Measurements from ENCODE around the gene MB.
"Not testable (repeated sequence)": the region's sequence is repeated elsewhere in the genome, so short reads cannot be mapped to it uniquely, and the experiment has no call there.

Gene MB

DNA sequence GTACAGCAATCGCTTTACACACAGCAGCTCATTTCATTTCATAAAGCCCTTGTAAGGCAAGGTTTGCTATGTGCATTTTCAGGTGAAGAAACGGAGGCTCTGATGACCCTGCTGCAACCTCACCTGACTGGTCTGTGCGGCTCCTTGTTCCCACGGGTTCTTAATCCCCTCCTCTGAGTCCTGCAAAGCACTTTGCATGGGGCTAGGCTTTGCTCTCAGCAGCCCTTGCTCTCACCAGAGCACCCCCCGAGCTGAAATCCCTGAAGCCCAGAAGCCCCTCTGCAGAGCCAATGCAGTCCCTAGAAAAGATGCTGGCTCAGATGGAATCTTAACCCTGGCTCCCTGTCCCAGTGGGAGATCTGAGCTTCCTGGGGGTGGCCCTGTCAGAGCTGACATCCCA is 20.1 kb upstream of the MB start:
- no peak for DNase-seq

DNA sequence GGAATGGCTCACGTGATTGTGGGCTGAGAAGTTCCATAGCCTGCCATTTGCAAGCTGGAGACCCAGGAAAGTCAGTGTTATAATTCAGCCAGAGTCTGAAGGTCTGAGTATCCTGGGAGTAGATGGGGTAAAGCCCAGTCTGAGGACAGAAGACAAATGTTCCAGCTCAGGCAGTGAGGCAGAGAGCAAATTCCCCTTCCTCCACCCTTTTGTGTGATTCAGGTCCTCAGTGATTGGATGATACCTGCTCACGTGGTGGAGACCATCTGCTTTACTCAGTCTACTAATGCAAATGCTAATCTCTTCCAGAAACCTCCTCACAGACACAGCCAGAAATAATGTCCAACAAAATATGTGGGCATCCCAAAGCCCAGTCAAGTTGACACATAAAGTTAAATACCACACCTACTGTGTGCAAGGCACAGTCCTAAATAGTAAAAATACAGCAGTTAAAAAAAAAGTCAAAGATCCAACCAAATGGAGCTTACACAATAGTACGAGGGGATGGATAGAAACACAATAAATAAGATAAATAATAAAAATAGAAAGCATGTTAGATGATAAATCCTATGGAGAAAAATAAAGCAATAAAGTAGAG is 17.9 kb upstream of the MB start:
- no peak for DNase-seq

DNA sequence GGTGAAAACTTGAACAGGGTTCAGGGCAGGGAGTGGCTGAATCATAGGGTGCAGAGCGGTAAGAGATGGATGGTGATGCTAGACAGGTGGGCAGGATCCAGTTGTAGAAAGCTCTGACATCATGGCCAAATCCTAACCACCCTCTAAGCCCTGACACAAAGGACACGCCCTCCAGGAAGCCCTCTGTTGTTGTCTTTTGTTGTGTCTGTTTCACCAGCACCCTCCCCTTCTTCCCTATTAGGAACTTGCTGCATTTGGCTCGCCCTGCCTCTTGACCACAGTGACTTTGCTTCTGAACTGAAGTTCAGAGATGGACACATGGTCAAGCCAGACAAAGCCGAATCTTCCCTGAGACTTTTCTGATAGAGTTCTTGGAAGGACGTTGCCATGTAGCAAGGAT is 16.9 kb upstream of the MB start:
- DNase-seq: no peak

DNA sequence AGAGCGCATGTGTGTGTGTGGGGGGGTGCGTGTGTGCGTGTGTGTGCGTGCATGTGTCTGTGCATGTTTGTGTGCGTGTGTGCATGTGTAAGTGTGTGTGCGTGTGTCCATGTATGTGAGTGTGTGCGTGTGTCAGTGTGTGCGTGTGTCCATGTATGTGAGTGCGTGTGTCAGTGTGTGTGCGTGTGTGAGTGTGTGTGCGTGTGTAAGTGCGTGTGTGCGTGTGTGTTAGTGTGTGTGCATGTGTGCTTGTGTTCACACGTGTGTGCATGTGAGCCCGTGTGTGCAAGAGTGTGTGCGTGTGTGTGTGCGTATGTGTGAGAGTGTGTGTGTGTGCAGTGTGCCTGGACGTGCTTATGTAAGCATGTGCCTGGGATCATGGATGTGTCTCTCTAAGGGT is 16.4 kb upstream of the MB start:
- DNase-seq: no peak

DNA sequence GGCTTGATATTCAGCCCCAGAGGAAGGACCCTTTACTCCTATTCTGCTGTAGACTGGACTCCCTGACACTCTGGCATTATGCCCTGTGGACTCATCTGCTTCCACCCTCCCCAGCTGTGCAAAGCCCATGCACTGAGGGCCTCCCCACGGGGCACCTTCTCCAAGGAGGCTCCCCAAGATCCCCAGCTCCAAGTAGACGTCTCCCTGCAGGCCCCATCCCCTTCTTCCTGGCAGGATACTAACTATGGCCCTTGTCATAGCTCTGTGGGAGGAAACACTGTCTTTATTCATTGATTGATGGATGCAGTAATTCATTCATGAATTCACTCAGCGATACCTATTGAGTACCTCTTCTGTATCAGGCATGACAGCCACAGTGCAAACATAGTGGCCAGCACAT is 15.8 kb upstream of the MB start:
- no peak for DNase-seq

DNA sequence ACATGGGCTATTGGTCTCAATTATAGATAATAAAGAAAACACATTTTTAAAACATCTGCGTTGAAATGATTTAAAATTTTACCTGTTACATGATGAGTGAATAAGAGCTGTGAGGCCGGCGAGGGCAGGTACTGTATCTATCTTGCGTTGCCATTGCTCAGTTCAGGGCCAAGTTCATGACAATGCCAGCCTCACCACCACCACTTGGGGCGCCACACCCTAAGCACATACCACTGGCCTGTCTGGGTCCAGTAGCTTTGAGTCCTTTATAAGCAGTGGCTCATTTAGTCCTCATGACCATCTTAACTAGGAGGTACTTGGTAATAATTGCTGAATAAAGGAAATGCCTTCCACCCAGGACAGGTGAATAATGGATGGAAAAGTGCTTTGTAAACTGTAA is 14.5 kb upstream of the MB start:
- DNase-seq: no peak

DNA sequence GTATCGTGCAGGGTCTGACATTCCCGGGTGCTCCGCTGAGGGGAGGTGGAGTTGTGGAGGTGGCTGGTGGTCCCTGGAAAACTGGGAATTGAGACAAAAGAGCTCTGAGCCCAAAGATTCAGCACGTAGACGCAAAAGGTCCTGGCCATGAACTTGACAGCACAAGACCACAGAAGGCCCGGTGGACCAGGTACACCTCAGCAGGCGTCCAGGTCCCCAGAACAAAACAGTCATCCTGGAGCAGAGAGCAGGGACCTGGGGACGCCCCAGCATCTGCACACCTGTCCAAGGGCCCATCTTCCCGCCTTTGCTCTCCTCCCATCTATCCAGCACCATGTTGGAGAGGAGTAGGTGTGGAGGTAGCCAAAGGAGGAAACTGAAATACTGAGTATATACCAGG is 13.8 kb upstream of the MB start:
- no peak for DNase-seq

DNA sequence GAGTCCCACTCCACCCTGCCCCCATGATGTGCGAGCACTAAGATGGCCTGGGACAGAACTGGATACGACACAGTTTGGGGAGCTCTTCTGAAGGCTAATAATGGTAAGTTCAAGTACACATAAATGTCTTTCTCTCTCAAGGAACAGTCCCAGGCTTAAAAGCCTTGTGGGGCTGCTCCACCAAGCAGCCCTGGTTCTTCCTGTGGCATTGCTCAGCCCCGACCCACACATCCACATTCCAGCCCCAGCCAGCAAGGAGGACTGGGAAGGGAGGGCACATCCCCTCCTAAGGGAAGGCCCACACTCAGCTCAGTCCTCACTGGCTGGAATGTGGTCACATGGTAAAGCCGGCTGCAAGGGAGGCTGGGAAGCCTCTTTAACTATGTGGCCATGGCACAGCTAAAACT is 13.3 kb upstream of the MB start:
- no peak for DNase-seq

DNA sequence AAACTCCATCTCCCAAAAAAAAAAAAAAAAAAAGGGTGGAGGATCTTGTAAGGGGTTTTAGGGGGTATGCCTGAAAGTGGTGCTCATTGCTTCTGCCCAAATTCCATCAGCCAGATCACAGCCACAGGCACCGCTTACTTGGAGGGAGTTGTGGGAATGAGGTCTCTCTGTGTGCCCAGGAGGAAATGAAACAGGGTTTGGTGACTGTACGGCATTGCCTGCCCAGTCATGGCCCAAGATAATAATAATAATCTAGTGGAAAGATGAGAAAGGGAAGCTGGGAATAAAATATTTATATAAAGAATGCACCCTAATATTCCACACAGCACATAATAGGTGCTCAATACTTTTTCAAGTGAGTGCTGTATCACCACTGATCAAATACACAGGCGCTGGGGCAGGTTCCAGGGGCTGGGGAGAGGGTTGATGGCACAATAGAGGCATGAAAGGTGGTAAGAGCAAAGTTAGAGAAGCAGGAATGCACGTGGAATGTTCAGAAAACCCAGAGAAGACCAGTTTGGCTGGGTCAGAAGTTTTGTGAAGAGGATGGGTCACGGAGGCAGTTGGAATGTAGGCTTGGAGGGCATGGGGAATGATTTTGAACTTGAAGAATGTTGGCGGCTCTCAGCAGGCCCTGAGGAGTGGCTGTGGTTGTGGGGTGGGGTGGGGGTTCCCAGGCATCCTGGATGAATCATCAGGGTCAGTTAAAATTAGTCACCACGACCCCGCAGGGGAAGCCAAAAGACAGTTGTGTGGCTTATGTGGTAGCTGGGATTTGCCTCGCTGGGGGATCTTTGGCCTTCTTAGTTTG is 12.5 kb upstream of the MB start:
- no peak for DNase-seq

DNA sequence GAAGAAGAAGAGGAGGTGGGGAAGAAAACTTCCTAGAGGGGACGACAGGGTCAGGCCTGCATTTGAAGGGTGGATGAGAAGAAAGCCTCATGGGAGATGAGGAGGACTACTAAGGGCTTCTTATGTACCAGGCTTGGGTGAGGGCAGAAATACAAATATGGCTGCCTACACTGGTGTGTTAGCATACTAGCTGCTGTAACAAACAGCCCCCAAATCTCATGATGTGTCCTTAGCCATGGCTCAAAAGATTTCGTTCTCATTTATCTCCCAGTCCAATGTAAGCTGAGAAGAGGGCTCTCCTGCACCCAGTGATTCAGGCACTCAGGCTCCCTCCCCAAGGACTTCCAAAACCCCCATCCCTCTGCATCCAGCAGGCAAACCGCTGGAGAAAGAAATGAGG is 11.6 kb upstream of the MB start:
- DNase-seq: no peak

DNA sequence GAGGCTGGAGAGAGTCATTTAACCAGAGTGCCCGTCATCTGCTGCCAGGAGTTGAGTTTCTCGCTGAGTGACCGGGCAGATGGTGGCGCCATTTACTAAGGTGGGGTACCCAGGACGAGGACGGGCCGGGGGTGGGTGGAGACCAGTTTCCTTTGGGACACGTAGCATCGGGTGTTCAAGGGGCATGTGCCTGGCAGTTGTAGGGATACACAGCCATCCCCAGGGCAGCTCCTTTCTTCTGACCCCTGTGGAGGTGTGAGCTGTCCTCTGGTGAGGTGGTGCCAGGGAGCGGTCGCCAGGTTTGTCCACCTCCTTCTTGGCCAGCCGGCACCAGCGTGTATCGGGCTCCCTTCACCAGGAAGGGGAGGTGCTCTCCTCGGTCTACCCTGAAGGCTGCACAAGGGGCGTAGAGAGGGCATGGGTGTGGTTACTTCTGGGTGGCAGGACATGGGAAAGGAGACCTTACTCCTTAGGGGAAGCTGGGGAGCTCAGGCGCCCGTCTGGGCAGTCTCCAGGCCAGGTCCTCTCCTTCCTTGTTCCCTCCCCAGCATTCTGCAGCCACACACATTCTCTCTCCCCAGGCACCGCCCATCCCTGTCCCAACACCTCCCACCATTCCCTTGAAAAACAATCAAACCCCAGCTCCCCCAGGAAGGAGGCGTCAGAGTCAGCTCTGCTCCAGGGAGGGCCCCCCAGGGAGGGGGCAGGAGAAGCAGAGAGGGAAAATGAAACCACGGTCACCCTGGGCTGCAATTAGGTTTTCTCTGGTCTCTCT is 10.3 kb upstream of the MB start:
- DNase-seq: peak; percentile 52

DNA sequence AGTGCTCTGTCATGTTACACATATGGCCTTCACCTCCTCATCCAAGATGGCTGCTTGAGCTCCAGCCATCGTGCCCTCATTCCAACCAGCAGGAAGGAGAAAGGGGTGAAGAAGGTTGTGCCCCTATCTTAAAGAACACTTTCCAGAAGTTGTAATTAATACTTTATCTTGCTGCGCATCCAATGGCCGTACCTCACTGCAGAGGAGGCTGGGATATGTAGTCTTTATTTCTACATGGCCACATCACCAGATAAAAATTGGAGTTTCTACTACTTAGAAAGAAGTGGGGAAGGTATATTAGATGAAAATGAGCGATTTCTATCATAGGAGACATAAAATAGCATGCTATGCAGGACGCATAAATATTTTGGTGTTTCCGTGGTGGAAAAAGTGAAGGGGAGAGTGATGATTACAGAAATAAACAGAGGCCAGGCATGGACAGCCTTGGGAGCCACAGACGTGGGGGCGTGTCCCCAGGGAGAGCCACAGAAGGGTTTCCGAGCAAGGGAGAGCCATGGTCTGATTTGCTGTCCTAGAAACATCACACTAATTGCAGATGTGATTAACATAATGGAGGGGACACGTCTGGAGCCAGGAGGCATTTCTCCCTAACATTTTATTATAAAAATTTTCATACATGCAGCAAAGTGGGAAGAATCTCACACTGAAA is 8.8 kb upstream of the MB start:
- no peak for DNase-seq

DNA sequence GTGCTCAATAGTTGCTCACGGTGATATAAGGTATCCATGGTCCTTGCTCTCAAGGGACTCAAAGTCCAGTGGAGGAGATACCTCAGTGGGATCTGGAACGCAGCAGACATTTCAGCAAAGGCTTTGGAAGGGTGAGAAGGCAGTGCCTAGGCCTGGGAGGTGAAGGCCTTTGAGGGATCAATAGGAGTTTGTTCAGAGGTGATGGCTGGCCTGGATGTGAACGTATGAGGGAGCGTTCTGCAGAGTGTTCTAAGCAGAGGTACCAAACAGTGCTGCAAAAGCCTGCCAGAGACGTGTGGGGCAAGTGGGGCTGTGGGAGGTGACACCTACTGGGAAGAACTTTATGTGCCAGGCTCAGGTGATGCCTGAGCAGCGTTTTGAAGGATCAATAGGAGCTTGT is 7.4 kb upstream of the MB start:
- DNase-seq: no peak

DNA sequence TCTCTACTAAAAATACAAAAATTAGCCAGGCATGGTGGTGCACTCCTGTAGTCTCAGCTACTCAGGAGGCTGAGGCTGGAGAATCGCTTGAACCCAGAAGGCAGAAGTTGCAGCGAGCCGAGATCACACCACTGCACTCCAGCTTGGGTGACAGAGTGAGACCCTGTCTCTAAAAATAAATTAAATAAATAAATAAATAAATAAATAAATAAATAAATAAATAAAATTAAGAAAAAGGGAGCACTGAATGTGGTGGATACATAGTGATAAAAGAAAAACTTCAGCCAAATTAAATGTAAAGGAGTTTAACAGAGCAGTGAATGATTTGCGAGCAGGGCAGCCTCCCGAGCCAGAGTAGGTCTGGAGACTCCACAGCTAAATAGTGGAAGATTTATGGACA is 6.8 kb upstream of the MB start:
- DNase-seq: not testable (repeated sequence)

DNA sequence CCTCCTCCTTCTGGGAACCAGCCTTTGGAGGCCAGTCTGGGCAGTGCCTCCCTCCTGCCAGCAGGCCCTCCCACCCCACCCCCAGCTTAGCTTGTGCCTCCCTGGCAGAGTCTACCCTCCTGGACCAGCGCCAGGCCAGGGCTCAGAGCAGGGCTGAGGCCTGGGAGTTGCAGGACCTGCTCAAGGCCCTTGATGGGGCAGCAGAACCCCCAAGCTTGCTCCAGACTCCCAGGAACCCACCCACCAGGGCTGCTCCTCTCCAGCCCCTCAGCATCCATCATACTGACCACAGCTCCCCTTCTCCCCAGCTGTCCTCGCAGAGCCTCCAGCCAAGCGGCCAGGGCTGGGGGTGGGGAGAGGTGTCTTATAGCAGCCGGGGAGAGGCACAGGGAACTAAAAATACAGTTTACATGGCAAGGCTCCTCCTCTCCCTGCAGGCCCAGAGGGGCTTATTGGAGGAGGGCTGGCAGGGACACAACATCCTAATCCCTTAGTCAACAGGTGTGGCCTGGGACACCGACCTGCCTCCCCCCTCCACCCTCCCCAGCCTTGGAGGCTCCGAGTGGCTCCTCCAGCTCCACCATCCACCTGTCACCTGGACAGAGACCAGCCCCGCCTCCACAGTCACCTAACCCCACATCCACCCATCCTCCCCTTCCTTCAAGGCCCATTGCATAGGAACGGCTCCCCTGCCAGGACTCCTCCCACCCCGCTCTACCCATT is 5.2 kb upstream of the MB start:
- DNase-seq: no peak

DNA sequence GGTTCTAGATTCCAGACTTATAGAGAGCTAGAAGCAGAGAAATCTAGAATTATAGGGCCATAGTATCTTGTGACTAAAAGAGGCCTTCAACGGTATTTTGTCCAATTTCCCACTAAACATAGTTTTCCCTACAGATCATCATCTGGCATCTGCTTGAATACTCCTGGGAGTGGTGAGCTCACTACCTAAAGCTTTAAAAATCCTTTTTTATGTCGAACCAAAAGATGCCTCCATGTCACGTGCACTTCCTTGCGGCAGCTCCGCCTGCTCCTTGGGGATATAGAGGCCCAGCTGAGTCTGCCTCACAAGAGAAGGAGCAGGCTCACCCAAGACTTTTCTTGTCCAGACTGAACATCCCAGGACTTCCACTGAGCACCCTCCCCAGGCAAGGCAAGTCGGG is 4.3 kb upstream of the MB start:
- no peak for DNase-seq

DNA sequence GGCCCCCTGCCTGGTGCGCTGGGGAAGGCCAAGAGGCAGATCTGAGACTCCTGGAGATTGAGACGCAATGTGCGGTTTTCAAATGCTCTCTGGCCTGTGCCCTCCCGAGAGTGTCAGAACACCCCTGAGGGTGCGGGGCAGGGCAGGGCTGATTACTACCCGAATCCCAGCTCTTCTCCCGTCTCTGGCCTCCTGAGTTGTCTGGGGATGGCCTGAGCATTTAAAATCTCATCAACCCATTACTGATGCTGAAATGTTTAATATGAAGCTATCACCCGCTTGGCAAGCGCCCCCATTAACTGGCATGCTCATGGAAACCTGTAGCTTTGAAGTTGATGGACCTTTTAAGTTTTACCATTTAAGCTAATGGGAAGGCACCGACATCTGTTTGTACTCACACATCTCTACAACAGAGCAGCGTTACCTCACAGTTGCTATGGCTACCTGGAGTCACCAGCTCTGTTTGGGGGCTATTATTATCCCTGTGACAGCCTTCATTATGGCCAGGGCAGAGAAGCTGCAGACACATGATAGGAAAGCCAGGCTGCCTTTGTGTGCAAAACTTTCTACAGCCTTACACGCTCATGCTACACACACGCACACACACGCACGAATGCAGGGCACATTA is 3.6 kb upstream of the MB start:
- no peak for DNase-seq

DNA sequence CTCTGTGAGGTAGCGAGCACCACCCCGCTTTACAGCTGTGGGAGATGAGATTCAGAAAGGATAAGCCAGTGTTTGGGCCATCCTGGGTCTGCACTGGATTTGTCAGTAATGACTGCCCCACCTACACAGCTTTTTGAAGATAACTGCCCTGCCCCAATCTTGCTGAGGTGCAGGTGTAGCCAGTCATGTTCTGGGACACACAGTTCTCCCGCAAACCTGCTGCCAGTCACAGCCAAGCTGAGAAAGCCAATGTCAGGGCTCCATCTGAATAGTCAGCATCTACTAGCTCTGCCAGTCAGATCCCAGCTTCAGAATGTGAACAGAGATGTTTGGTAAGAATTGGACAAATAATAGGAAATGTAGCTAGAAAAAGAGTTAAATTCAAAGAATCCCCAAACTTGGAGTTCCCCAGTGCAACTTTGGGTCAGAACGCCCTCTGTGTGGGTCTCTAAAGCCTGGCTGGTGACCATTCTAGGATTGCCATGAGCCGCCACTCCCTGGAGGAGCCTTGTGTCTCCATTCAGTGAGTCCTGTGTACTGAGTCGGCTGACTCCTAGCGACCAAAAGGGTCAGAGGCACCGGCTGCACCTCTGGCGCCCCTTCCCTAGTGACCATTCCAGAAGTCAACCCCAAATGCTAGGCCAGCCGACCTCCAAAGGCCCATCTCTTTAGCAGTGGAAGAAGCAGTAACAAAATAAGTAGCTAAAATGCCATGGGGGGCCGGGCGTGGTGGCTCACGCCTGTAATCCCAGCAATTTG is 2.4 kb upstream of the MB start:
- no peak for DNase-seq

DNA sequence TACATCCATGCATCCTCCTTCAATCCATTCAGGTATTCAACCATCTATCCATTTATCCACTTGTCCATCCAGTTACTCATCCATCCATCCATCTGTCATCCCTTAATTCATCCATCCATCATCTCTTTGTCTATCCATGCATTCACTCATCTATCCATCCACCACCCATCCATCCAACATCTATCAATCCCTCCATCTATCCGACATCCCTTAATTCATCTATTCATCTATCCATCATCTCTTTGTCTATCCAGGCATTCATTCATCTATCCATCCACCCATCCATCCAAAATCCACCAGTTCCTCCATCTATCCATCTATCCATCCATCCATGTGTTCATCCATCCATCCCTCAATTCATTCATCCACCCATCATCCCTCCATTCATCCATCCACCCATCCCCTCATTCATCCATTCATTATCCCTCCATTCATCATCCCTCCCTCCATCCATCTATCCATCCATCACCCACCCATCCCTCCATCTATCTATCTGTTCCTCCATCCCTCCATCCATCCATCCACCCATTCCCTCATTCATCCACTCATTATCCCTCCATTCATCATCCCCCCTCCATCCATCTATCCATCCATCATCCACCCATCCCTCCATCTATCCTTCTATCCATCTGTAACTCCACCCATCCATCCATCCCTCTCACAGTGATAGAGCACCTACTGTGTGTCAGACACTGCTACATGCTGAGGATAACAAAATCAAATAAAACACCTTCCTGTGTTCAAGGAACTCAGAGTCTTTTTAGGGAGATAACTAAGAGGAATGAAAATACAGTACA is 1.5 kb upstream of the MB start:
- DNase-seq: no peak

DNA sequence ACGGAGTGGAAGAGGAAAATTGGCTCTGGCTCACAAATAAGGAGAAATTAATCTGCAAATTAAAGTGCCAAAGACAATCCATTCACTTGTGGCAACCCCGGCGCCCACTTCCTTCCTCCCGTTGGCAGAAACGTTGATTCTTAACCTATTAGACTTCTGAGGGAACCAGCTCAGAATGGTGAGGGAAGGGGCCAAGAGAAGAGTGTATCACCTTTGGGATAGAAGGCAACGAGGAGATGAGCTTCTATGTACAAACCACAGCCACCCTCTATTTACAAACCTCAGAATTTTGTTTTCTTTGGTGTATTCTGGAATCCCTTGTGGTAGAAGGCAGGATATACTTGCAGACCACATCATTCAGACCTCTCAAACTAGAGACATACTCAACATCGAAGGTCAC is 1.1 kb downstream of the MB start:
- no peak for DNase-seq

DNA sequence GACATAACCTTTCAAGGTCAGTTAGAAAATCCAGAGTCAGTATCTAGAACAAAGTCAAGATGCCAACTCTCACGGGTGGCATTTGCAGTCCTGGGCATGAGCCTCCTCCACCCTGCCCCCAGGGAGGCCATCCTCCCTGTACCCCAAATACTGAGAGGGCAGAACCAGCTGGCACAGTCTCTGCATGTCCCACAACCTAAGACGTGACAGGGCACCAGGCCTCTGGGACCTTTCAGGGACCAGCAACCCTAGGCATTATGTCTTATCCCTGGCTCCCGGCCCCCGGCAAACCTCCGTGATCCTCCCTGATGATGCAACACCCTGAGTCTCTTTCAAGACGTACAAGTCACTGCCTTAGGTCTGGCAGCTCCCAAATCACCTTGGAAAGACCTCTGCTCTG is 2.0 kb downstream of the MB start:
- DNase-seq: no peak

Data from DMS 273 treated with DMSO at 0.1 percent for 48 hours (cell line).